T-helper 17 cell (primary cell): ENCODE data around the gene IL1R2. TPM values are rescaled to one million over a fixed set of nuclear protein-coding genes. Genes with fewer than 3 reads are reported as not detected.

Experiments used
- ATAC-seq: fragments of 150-1000 bp; cut with Tn5 transposase; 2 replicates; pipeline ENCODE4 v1.10.0; 2021; ENCODE audit warnings: mild to moderate bottlenecking, moderate library complexity
- DNase-seq, 3 donors: peaks; one replicate each; pipeline versions ENCODE4 v3.0.0 to v3.0.0-alpha.2; 2020 to 2021
- H3K9me3 ChIP-seq: one replicate; pipeline ENCODE4 v1.7.0; 2013; ENCODE audit warnings: low read length, mild to moderate bottlenecking; ENCODE audit not compliant: control insufficient read depth, poor library complexity, severe bottlenecking
- H3K27ac Mint-ChIP-seq: one replicate; pipeline ENCODE4 v1.8.0; 2022; ENCODE audit warnings: mild to moderate bottlenecking, moderate library complexity, mixed read lengths
- H3K27me3 Mint-ChIP-seq: one replicate; pipeline ENCODE4 v1.8.0; 2022; ENCODE audit warnings: mixed read lengths
- H3K36me3 Mint-ChIP-seq: one replicate; pipeline ENCODE4 v1.8.0; 2022; ENCODE audit warnings: low read depth, mixed read lengths
- H3K4me1 Mint-ChIP-seq: one replicate; pipeline ENCODE4 v1.8.0; 2022; ENCODE audit warnings: mild to moderate bottlenecking, mixed read lengths
- H3K4me3 Mint-ChIP-seq: one replicate; pipeline ENCODE4 v1.8.0; 2022; ENCODE audit warnings: mild to moderate bottlenecking, moderate library complexity, mixed read lengths
- total RNA-seq, 4 donors: library from RNA in 2 of 4; stranded (reverse) in 2 of 4; gene quantifications; one replicate each; pipeline ENCODE4 v1.2.3 and lab custom pipeline; 2022 to 2026

The IL1R2 gene
- total RNA-seq, 2 donors from 2014 or later = 1.1 to 1.9 TPM

- peaks cover 2% of the 10 kb centered on the region for H3K36me3 Mint-ChIP-seq
Observed at GRCh38 chr2:102048465-102048864, 56.7 kb downstream of the IL1R2 start.

GRCh38 chr2:102049756-102050443 lies 58.1 kb downstream of the IL1R2 start:
- H3K4me1 Mint-ChIP-seq = peaks cover 2% of the 10 kb centered on the region
- DNase-seq (no peak), ATAC-seq (no peak)
- H3K27me3 Mint-ChIP-seq = peaks cover 8% of the 10 kb centered on the region
- no peaks in the 10 kb centered on the region for H3K9me3 ChIP-seq
- no peak overlapping the region for H3K27ac Mint-ChIP-seq
- no peaks in the 10 kb centered on the region for H3K36me3 Mint-ChIP-seq
- H3K4me3 Mint-ChIP-seq = no peak overlapping the region

More at GRCh38 chr2:102048465-102048864, 56.7 kb downstream of the IL1R2 start:
- ATAC-seq = no peak
- no peak overlapping the region for H3K4me3 Mint-ChIP-seq
- peaks cover 14% of the 10 kb centered on the region for H3K27me3 Mint-ChIP-seq
- H3K4me1 Mint-ChIP-seq = peaks cover 7% of the 10 kb centered on the region
- H3K9me3 ChIP-seq = no peaks in the 10 kb centered on the region
- no peak for DNase-seq
- no peak overlapping the region for H3K27ac Mint-ChIP-seq

GRCh38 chr2:102050854-102051391 lies 59.2 kb downstream of the IL1R2 start:
- H3K27me3 Mint-ChIP-seq = peaks cover 8% of the 10 kb centered on the region
- no peak overlapping the region for H3K4me3 Mint-ChIP-seq
- no peaks in the 10 kb centered on the region for H3K9me3 ChIP-seq
- DNase-seq = no peak
- no peak for ATAC-seq
- H3K27ac Mint-ChIP-seq = no peak overlapping the region
- no peaks in the 10 kb centered on the region for H3K36me3 Mint-ChIP-seq
- H3K4me1 Mint-ChIP-seq = peaks cover 2% of the 10 kb centered on the region

- H3K27me3 Mint-ChIP-seq = peaks cover 2% of the 10 kb centered on the region
- no peaks in the 10 kb centered on the region for H3K9me3 ChIP-seq
- H3K36me3 Mint-ChIP-seq = no peaks in the 10 kb centered on the region
- DNase-seq (no peak), ATAC-seq (no peak)
- no peak overlapping the region for H3K4me3 Mint-ChIP-seq
- peaks cover 2% of the 10 kb centered on the region for H3K4me1 Mint-ChIP-seq
- no peak overlapping the region for H3K27ac Mint-ChIP-seq
Observed at GRCh38 chr2:102051692-102052277, 60.0 kb downstream of the IL1R2 start.

- peaks cover 2% of the 10 kb centered on the region for H3K4me1 Mint-ChIP-seq
- no peaks in the 10 kb centered on the region for H3K27me3 Mint-ChIP-seq
- no peak overlapping the region for H3K27ac Mint-ChIP-seq
- no peak overlapping the region for H3K4me3 Mint-ChIP-seq
- no peak for DNase-seq
- no peaks in the 10 kb centered on the region for H3K36me3 Mint-ChIP-seq
- no peak for ATAC-seq
- H3K9me3 ChIP-seq = no peaks in the 10 kb centered on the region
Observed at GRCh38 chr2:102052365-102052764, 60.6 kb downstream of the IL1R2 start.

GRCh38 chr2:102053096-102053495 lies 61.3 kb downstream of the IL1R2 start:
- DNase-seq (no peak), ATAC-seq (no peak)
- Mint-ChIP-seq H3K4me3 (no peak overlapping the region), H3K36me3 (no peaks in the 10 kb centered on the region), H3K27ac (no peak overlapping the region), H3K27me3 (no peaks in the 10 kb centered on the region), H3K4me1 (peaks cover 2% of the 10 kb centered on the region)
- H3K9me3 ChIP-seq = no peaks in the 10 kb centered on the region

GRCh38 chr2:102055346-102055990 lies 63.7 kb downstream of the IL1R2 start:
- no peaks in the 10 kb centered on the region for H3K9me3 ChIP-seq
- H3K27ac Mint-ChIP-seq = no peak overlapping the region
- ATAC-seq = no peak
- H3K36me3 Mint-ChIP-seq = no peaks in the 10 kb centered on the region
- no peak overlapping the region for H3K4me3 Mint-ChIP-seq
- no peaks in the 10 kb centered on the region for H3K4me1 Mint-ChIP-seq
- H3K27me3 Mint-ChIP-seq = no peaks in the 10 kb centered on the region
- DNase-seq = no peak

GRCh38 chr2:102056079-102056581 lies 64.4 kb downstream of the IL1R2 start:
- Mint-ChIP-seq H3K36me3 (no peaks in the 10 kb centered on the region), H3K27ac (no peak overlapping the region), H3K4me1 (no peaks in the 10 kb centered on the region), H3K27me3 (no peaks in the 10 kb centered on the region), H3K4me3 (no peak overlapping the region)
- DNase-seq = no peak
- H3K9me3 ChIP-seq = no peaks in the 10 kb centered on the region
- no peak for ATAC-seq

- no peak for DNase-seq
- H3K36me3 Mint-ChIP-seq = no peaks in the 10 kb centered on the region
- no peaks in the 10 kb centered on the region for H3K27me3 Mint-ChIP-seq
- no peak for ATAC-seq
- no peak overlapping the region for H3K4me3 Mint-ChIP-seq
- peaks cover 6% of the 10 kb centered on the region for H3K4me1 Mint-ChIP-seq
- H3K27ac Mint-ChIP-seq = no peak overlapping the region
- no peaks in the 10 kb centered on the region for H3K9me3 ChIP-seq
Observed at GRCh38 chr2:102057502-102058292, 65.9 kb downstream of the IL1R2 start.

GRCh38 chr2:102058293-102058833 lies 66.6 kb downstream of the IL1R2 start:
- no peaks in the 10 kb centered on the region for H3K36me3 Mint-ChIP-seq
- no peaks in the 10 kb centered on the region for H3K9me3 ChIP-seq
- ATAC-seq (no peak), DNase-seq (no peak)
- no peak overlapping the region for H3K4me3 Mint-ChIP-seq
- no peak overlapping the region for H3K27ac Mint-ChIP-seq
- H3K27me3 Mint-ChIP-seq = no peaks in the 10 kb centered on the region
- H3K4me1 Mint-ChIP-seq = peaks cover 13% of the 10 kb centered on the region

- no peak for DNase-seq
- no peaks in the 10 kb centered on the region for H3K27me3 Mint-ChIP-seq
- H3K27ac Mint-ChIP-seq = no peak overlapping the region
- H3K36me3 Mint-ChIP-seq = no peaks in the 10 kb centered on the region
- ATAC-seq = no peak
- no peaks in the 10 kb centered on the region for H3K9me3 ChIP-seq
- peaks cover 14% of the 10 kb centered on the region for H3K4me1 Mint-ChIP-seq
- no peak overlapping the region for H3K4me3 Mint-ChIP-seq
Observed at GRCh38 chr2:102059151-102059550, 67.4 kb downstream of the IL1R2 start.

- no peak overlapping the region for H3K4me3 Mint-ChIP-seq
- no peak overlapping the region for H3K27ac Mint-ChIP-seq
- H3K4me1 Mint-ChIP-seq = peaks cover 19% of the 10 kb centered on the region
- ATAC-seq = no peak
- peaks cover 2% of the 10 kb centered on the region for H3K36me3 Mint-ChIP-seq
- H3K9me3 ChIP-seq = no peaks in the 10 kb centered on the region
- no peaks in the 10 kb centered on the region for H3K27me3 Mint-ChIP-seq
- DNase-seq = no peak
Observed at GRCh38 chr2:102060047-102060446, 68.3 kb downstream of the IL1R2 start.
